ENCODE data around the gene CALML4.

- TF ChIP-seq POLR2A (IDR thresholded peaks at IDR 0.05) (no peak), POLR2AphosphoS5 (IDR thresholded peaks at IDR 0.05) (no peak)
These were observed 15.4 kb upstream of the CALML4 start for GRCh38 chr15:68220489-68220888.
